Panc1 (cell line): ENCODE measurements around the gene KCNAB1. TPM values are rescaled to one million over a fixed set of nuclear protein-coding genes. Genes with fewer than 3 reads are reported as not detected.

Experiments used
- ATAC-seq: fragments of 200-7000 bp; cut with Tn5 transposase; 2 replicates; pipeline ENCODE4 v1.9.1; 2020; ENCODE audit warnings: mild to moderate bottlenecking, moderate library complexity
- BruUV-seq: library from RNA; stranded (reverse); fragments of 400-500 nt; replicated peaks from 2 replicates; lab custom pipeline; 2021; lab: Mats Ljungman, UMichigan
- CTCF ChIA-PET: fragments of 300-600 bp; sonication (Branson Sonifier 250); formaldehyde crosslinking; loops from one replicate; lab custom pipeline; 2022; ENCODE audit warnings: antibody characterized with exemption; lab: Charles Lee
- POLR2A ChIA-PET: fragments of 300-600 bp; sonication (Branson Sonifier 250); formaldehyde crosslinking; loops from one replicate; lab custom pipeline; 2022; ENCODE audit warnings: antibody characterized with exemption; lab: Charles Lee
- DNase-seq: peaks from one replicate; pipeline ENCODE4 v3.0.0-alpha.2; 2010; ENCODE audit warnings: low read depth, low spot score
- H3K27ac ChIP-seq: 2 replicates; pipeline ENCODE4 v1.5.1; 2011; ENCODE audit warnings: mild to moderate bottlenecking, low read length, inconsistent platforms
- H3K27me3 ChIP-seq: fragments of 200-500 bp; sonication (Bioruptor generic); 2 replicates; pipeline ENCODE4 v1.6.0; 2014; ENCODE audit warnings: low read length, inconsistent platforms; ENCODE audit not compliant: control insufficient read depth, insufficient read depth
- H3K36me3 ChIP-seq: fragments of 200-500 bp; sonication (Bioruptor generic); 2 replicates; pipeline ENCODE4 v1.5.1; 2014; ENCODE audit warnings: inconsistent platforms, mild to moderate bottlenecking, low read length, moderate library complexity; ENCODE audit not compliant: control insufficient read depth, insufficient read depth
- H3K4me1 ChIP-seq: 2 replicates; pipeline ENCODE4 v1.5.1; 2011; ENCODE audit warnings: inconsistent platforms, mild to moderate bottlenecking, low read length, moderate library complexity; ENCODE audit not compliant: control insufficient read depth, insufficient read depth
- H3K4me3 ChIP-seq, 2 experiments: 2 replicates each; pipeline ENCODE4 v1.5.1; 2011 to 2012; ENCODE audit warnings: low read depth in 2 of 2, low read length in 2 of 2, mild to moderate bottlenecking in 2 of 2, inconsistent platforms in 1 of 2, moderate library complexity in 1 of 2
- H3K9me3 ChIP-seq: fragments of 200-500 bp; sonication (Bioruptor generic); 2 replicates; pipeline ENCODE4 v1.5.1; 2014; ENCODE audit warnings: low read depth, mild to moderate bottlenecking, inconsistent platforms, low read length, moderate library complexity; ENCODE audit not compliant: control insufficient read depth, insufficient read depth
- POLR2AphosphoS5 ChIP-seq: IDR thresholded peaks from 2 replicates; pipeline ENCODE4 v1.6.1; 2012; ENCODE audit warnings: mild to moderate bottlenecking, low read depth, low read length, moderate library complexity
- SIN3A ChIP-seq: IDR thresholded peaks from 2 replicates; pipeline ENCODE4 v1.6.1; 2012; ENCODE audit warnings: low read depth, mild to moderate bottlenecking, low read length, moderate library complexity, borderline replicate concordance; ENCODE audit not compliant: insufficient read depth
- TCF7L2 ChIP-seq: IDR thresholded peaks from 2 replicates; pipeline ENCODE4 v1.6.1; 2011; ENCODE audit warnings: mild to moderate bottlenecking, low read depth, low read length, inconsistent platforms
- in situ Hi-C: cut with HindIII; loops from 2 replicates; pipeline ENCODE4 v1.10.0; 2016; ENCODE audit warnings: low sequenced_read_pairs, low pct_unique_long_range_greater_than_20kb
- intact Hi-C: fragments of 100-400 bp; cut with micrococcal nuclease; formaldehyde crosslinking; loops from one replicate; pipeline ENCODE4 v1.10.0; 2022; ENCODE audit not compliant: unreplicated experiment
- total RNA-seq: library from RNA; stranded (reverse); gene quantifications from one replicate; pipeline ENCODE4 v1.2.1, GENCODE V29; 2021; ENCODE audit not compliant: unreplicated experiment
- TF ChIP-seq, protein P1 (sequence below), 2 experiments: IDR thresholded peaks; 2 replicates each; pipeline ENCODE4 v1.6.1; 2011 to 2012; ENCODE audit warnings: low read depth in 2 of 2, control low read depth in 1 of 2, low read length in 1 of 2, mild to moderate bottlenecking in 1 of 2, moderate library complexity in 1 of 2; ENCODE audit not compliant: insufficient read depth in 1 of 2
- TF ChIP-seq, protein P2 (sequence below): fragments of 450-650 bp; IDR thresholded peaks from 2 replicates; pipeline ENCODE4 v1.5.1; 2017; ENCODE audit warnings: mild to moderate bottlenecking

Gene KCNAB1
- total RNA-seq, 1 experiment from 2014 or later = not detected

DNA sequence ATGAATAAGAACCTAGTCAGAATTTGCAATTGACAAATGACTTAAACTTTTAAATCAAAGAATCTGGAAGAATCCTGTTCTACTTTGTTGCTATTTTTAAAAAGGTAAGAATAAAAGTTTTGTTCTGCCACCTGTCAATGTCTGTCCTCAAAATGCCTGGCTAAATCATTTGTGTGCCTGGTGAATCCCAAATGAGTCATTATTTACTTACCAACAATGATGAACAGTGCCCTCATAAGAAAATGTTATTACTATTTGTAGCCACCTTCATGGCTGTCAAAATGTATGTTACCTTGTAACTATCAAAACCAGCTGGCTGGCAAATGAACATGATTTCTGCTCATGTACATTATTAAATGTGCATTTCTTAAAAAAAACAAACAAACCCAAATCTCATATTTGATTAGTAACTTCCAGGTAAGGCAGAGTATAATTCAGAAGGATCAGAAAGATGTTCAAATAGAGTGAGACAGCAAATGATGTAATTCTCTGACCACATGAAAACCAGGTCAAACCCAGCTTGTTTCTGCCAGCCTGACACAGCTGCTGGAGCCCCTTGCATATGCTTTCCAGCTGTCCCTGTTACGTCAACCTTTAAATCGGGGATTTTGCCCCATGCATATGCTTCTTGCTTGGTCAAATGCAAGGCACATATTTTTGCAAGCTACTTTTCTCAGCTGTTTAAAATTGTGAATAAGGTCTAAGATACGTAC is 296.6 kb downstream of the KCNAB1 start (continued):
- no peak for TF ChIP-seq POLR2AphosphoS5

DNA sequence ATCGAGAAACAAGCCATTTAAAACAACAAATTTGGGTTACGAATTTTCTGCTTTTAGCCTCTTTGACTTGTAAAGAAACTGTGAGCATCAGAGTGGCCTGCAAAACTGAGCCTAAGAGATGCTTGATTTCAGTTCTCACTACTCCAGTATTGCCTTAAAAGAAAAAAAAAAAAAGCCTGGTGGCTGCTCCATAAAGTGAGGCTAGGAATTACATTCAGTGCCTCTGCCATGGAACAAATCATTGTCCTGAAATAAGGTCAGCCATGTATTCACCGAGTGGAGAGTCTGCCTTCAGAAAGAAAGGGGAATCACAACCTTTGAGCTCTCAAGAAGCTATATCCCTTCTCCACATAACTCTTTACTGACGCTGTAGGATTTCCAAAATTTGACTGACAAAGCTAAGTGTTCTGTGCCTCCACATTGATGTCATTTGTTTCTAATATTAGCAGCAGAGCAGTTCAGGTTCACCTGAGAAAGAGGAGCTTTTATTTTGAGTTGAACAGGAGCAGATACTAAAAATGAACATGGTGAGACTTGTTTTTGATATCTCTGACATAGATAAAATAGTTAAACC is 297.3 kb downstream of the KCNAB1 start:
- H3K27ac ChIP-seq = no peak overlapping the region
- no peaks in the 10 kb centered on the region for H3K4me1 ChIP-seq
- H3K9me3 ChIP-seq = no peaks in the 10 kb centered on the region
- POLR2A ChIA-PET = no interaction called here
- intact Hi-C loops (no loop called here), in situ Hi-C loops (no loop called here)
- no peaks in the 10 kb centered on the region; the same call in 1 of the 2 replicates for H3K27me3 ChIP-seq
- no peak for ATAC-seq
- no peak overlapping the region for H3K4me3 ChIP-seq
- BruUV-seq = no TSS peak
- H3K36me3 ChIP-seq = no peaks in the 10 kb centered on the region
- TF ChIP-seq POLR2AphosphoS5 (no peak), TCF7L2 (no peak), SIN3A (no peak)
- TF ChIP-seq, protein P1, sequence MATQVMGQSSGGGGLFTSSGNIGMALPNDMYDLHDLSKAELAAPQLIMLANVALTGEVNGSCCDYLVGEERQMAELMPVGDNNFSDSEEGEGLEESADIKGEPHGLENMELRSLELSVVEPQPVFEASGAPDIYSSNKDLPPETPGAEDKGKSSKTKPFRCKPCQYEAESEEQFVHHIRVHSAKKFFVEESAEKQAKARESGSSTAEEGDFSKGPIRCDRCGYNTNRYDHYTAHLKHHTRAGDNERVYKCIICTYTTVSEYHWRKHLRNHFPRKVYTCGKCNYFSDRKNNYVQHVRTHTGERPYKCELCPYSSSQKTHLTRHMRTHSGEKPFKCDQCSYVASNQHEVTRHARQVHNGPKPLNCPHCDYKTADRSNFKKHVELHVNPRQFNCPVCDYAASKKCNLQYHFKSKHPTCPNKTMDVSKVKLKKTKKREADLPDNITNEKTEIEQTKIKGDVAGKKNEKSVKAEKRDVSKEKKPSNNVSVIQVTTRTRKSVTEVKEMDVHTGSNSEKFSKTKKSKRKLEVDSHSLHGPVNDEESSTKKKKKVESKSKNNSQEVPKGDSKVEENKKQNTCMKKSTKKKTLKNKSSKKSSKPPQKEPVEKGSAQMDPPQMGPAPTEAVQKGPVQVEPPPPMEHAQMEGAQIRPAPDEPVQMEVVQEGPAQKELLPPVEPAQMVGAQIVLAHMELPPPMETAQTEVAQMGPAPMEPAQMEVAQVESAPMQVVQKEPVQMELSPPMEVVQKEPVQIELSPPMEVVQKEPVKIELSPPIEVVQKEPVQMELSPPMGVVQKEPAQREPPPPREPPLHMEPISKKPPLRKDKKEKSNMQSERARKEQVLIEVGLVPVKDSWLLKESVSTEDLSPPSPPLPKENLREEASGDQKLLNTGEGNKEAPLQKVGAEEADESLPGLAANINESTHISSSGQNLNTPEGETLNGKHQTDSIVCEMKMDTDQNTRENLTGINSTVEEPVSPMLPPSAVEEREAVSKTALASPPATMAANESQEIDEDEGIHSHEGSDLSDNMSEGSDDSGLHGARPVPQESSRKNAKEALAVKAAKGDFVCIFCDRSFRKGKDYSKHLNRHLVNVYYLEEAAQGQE (IDR thresholded peaks at IDR 0.05; ENCODE audit: insufficient read depth in 1 of 2, low read depth in 2 of 2, low read length in 1 of 2) = no peak
- TF ChIP-seq, protein P2, sequence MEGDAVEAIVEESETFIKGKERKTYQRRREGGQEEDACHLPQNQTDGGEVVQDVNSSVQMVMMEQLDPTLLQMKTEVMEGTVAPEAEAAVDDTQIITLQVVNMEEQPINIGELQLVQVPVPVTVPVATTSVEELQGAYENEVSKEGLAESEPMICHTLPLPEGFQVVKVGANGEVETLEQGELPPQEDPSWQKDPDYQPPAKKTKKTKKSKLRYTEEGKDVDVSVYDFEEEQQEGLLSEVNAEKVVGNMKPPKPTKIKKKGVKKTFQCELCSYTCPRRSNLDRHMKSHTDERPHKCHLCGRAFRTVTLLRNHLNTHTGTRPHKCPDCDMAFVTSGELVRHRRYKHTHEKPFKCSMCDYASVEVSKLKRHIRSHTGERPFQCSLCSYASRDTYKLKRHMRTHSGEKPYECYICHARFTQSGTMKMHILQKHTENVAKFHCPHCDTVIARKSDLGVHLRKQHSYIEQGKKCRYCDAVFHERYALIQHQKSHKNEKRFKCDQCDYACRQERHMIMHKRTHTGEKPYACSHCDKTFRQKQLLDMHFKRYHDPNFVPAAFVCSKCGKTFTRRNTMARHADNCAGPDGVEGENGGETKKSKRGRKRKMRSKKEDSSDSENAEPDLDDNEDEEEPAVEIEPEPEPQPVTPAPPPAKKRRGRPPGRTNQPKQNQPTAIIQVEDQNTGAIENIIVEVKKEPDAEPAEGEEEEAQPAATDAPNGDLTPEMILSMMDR = no peak
- DNase-seq = no peak
- CTCF ChIA-PET = no interaction called here

DNA sequence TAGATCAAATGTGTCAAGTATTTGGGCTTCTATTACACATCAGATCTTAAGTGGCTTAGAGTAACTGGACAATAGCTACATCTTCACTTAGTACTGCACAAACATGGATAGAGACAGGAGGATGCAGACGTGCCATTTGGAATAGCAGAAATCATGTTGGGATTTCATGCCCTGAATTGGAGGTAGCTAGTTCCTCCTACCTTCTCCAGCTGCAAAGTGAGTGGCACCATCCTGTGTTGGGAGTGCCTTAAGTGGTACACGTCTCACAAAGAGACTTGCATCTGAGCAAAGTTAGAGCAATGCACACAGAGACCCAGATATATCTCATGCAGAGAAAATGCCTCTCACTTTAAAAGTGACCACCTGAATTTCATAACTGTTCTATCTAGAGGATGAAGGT is 298.1 kb downstream of the KCNAB1 start:
- Histone ChIP-seq H3K27me3 (no peaks in the 10 kb centered on the region; the same call in 1 of the 2 replicates), H3K4me1 (no peaks in the 10 kb centered on the region), H3K9me3 (no peaks in the 10 kb centered on the region), H3K27ac (no peak overlapping the region), H3K36me3 (no peaks in the 10 kb centered on the region), H3K4me3 (no peak overlapping the region)
- TF ChIP-seq, protein P1 (IDR thresholded peaks at IDR 0.05; ENCODE audit: insufficient read depth in 1 of 2, low read depth in 2 of 2, low read length in 1 of 2) = no peak
- TF ChIP-seq, protein P2 = no peak
- TF ChIP-seq POLR2AphosphoS5 = no peak
- TF ChIP-seq TCF7L2 = no peak
- no peak for TF ChIP-seq SIN3A
- BruUV-seq = no TSS peak
- ChIA-PET POLR2A (no interaction called here), CTCF (no interaction called here)
- intact Hi-C loops (no loop called here), in situ Hi-C loops (no loop called here)
- no peak for ATAC-seq
- no peak for DNase-seq
